Glutamatergic neuron (in vitro differentiated cells): ENCODE data around the gene ADGRL3. TPM values are rescaled to one million over a fixed set of nuclear protein-coding genes. Genes with fewer than 3 reads are reported as not detected.
"Not testable (repeated sequence)": the region's sequence is repeated elsewhere in the genome, so short reads cannot be mapped to it uniquely, and the experiment has no call there.

ENCODE experiments used
- DNase-seq: peaks from one replicate; pipeline ENCODE4 v3.0.0; 2022
- H3K27ac Mint-ChIP-seq: one replicate; pipeline ENCODE4 v1.8.0; 2020; ENCODE audit warnings: mild to moderate bottlenecking, mixed read lengths, inconsistent platforms; ENCODE audit not compliant: unreplicated experiment
- H3K27me3 Mint-ChIP-seq: one replicate; pipeline ENCODE4 v1.8.0; 2020; ENCODE audit warnings: mild to moderate bottlenecking, moderate library complexity, mixed read lengths, inconsistent platforms; ENCODE audit not compliant: unreplicated experiment
- H3K36me3 Mint-ChIP-seq: one replicate; pipeline ENCODE4 v1.8.0; 2020; ENCODE audit warnings: mild to moderate bottlenecking, mixed read lengths, inconsistent platforms; ENCODE audit not compliant: unreplicated experiment
- H3K4me1 Mint-ChIP-seq: one replicate; pipeline ENCODE4 v1.8.0; 2020; ENCODE audit warnings: mild to moderate bottlenecking, low read depth, mixed read lengths, inconsistent platforms; ENCODE audit not compliant: unreplicated experiment
- H3K4me3 Mint-ChIP-seq: one replicate; pipeline ENCODE4 v1.8.0; 2020; ENCODE audit warnings: mild to moderate bottlenecking, mixed read lengths, inconsistent platforms; ENCODE audit not compliant: unreplicated experiment
- H3K9me3 Mint-ChIP-seq: one replicate; pipeline ENCODE4 v1.8.0; 2020; ENCODE audit warnings: mild to moderate bottlenecking, moderate library complexity, mixed read lengths, inconsistent platforms; ENCODE audit not compliant: unreplicated experiment
- total RNA-seq: library from RNA; stranded (reverse); fragmentation: NEBNext Ultra II Directional; extraction: Animal tissue kit (Norgen Biotek cat#: 25700); gene quantifications from one replicate; pipeline ENCODE4 v1.2.1, GENCODE V29; 2021; ENCODE audit not compliant: unreplicated experiment
- TF ChIP-seq, protein P1 (sequence below): fragments of 200-600 bp; sonication (generic); IDR thresholded peaks from one replicate; pipeline ENCODE4 v1.5.0; 2021; ENCODE audit not compliant: partially characterized antibody, unreplicated experiment

ADGRL3 gene
- total RNA-seq, 1 donor from 2014 or later, result 193 TPM

DNA sequence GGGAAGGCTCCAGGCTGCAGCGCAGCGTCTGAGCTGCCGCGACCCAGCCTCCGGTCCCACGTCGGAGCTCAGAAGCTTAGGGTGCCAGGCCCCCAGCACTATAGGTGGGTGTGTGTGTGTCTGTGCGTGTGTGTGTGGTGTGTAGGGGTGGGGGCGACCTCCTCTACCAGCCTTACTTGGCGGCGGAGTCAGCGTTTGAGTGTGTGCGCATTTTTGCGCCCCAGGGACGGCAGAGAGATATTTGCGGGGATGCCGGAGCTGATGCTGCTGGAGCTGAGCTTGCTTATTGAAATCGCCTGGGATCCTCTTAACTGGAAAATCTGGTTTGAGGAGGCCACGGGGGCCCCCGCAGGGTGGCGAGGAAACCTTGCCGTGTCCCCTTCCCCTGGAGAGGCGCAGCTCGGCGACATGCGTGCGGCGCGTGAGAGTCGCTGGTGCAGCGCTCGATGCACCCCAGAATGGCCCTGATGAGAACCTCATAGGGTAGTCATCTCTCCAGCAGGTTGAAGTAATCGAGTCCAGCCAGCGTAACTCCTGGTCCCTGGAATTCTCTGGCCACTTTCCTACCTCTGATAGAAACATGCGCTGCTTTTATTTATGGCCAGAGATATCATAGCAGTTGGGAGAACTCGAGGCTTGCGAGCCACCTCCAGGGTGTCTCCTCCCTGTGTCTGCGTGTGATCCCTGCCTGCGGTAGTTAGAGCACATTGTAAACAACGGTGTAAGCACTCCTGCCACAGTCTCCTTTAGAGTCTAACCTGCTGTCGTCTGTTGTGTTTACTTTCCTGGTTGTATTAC is 2.7 kb downstream of the ADGRL3 start:
- Mint-ChIP-seq H3K4me3 (peak overlapping the region; percentile 97), H3K27ac (peak overlapping the region; percentile 99), H3K4me1 (peaks cover 37% of the 10 kb centered on the region), H3K27me3 (peaks cover 33% of the 10 kb centered on the region), H3K9me3 (peaks cover 32% of the 10 kb centered on the region), H3K36me3 (peaks cover 4% of the 10 kb centered on the region)
- TF ChIP-seq, protein P1, sequence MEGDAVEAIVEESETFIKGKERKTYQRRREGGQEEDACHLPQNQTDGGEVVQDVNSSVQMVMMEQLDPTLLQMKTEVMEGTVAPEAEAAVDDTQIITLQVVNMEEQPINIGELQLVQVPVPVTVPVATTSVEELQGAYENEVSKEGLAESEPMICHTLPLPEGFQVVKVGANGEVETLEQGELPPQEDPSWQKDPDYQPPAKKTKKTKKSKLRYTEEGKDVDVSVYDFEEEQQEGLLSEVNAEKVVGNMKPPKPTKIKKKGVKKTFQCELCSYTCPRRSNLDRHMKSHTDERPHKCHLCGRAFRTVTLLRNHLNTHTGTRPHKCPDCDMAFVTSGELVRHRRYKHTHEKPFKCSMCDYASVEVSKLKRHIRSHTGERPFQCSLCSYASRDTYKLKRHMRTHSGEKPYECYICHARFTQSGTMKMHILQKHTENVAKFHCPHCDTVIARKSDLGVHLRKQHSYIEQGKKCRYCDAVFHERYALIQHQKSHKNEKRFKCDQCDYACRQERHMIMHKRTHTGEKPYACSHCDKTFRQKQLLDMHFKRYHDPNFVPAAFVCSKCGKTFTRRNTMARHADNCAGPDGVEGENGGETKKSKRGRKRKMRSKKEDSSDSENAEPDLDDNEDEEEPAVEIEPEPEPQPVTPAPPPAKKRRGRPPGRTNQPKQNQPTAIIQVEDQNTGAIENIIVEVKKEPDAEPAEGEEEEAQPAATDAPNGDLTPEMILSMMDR, result no peak
- DNase-seq, result peak; percentile 54

DNA sequence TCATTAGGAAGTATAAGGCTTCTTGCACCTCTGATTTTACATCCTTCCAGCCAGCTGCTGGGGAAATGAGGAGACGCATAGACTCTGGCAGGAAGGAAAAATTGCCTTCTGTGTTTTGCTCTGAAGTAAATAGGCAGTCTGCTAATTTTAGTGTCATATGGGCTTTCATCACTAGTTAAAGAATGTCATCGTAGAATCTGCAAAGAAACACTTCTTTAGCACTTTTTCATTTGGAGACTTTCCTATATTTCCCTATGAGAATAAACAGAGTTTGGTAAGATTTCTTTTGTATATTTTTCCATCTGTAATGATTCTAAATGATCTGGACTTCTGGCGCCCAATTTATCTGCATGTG is 3.3 kb downstream of the ADGRL3 start:
- peaks cover 33% of the 10 kb centered on the region for H3K27me3 Mint-ChIP-seq

GRCh38 chr4:61204353-61205060 is 4.4 kb downstream of the ADGRL3 start:
- Mint-ChIP-seq H3K4me1 (peaks cover 36% of the 10 kb centered on the region), H3K27ac (peak overlapping the region; percentile 99), H3K4me3 (peak overlapping the region; percentile 97), H3K36me3 (peaks cover 7% of the 10 kb centered on the region), H3K27me3 (peaks cover 29% of the 10 kb centered on the region), H3K9me3 (peaks cover 29% of the 10 kb centered on the region)
- TF ChIP-seq, protein P1, result no peak
- DNase-seq, result no peak

More for the DNA sequence above, 3.3 kb downstream of the ADGRL3 start:
- Mint-ChIP-seq H3K9me3 (peaks cover 32% of the 10 kb centered on the region), H3K4me1 (peaks cover 38% of the 10 kb centered on the region), H3K4me3 (peak overlapping the region; percentile 97), H3K36me3 (peaks cover 7% of the 10 kb centered on the region), H3K27ac (peak overlapping the region; percentile 99)
- no peak for DNase-seq
- TF ChIP-seq, protein P1, result no peak

DNA sequence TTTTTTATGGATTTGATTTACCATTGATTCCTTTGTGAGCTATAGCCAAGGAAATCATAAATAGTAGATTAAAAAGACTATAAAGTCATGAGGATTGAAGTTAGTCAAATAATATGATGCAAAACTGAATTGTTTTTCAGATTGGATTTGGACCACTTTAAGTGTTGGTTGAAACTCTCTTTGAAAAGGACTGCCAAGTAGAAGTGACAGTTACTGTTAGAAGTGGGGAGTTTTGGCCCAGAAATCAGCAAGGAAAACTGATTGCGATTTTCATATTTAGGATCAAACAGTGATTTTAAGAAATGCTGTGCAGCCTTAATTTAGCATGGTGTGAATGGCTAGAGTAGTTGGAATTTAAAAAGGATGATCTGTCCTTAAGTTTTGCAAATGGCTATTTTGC is 4.9 kb downstream of the ADGRL3 start:
- TF ChIP-seq, protein P1, result no peak
- Mint-ChIP-seq H3K36me3 (peaks cover 7% of the 10 kb centered on the region), H3K4me1 (peaks cover 38% of the 10 kb centered on the region), H3K9me3 (peaks cover 24% of the 10 kb centered on the region), H3K27me3 (peaks cover 24% of the 10 kb centered on the region), H3K4me3 (peak overlapping the region; percentile 97), H3K27ac (peak overlapping the region; percentile 90)
- no peak for DNase-seq

- not testable (repeated sequence) for H3K27me3 Mint-ChIP-seq, H3K36me3 Mint-ChIP-seq, H3K27ac Mint-ChIP-seq, DNase-seq, H3K4me3 Mint-ChIP-seq
- Mint-ChIP-seq H3K4me1 (peaks cover 57% of the 10 kb centered on the region), H3K9me3 (peaks cover 11% of the 10 kb centered on the region)
Observed at GRCh38 chr4:61207156-61207555, 7.0 kb downstream of the ADGRL3 start.
